Mammary epithelial cell (primary cell): ENCODE measurements around the gene NET1.

Source experiments
- CTCF ChIP-seq, 2 donors: IDR thresholded peaks in 1 of 2; conservative IDR thresholded peaks in 1 of 2; 2 replicates each; pipeline ENCODE4 v1.5.1; 2011 to 2012; ENCODE audit warnings: inconsistent platforms in 2 of 2, low read length in 2 of 2, mild to moderate bottlenecking in 2 of 2, control low read depth in 1 of 2, low read depth in 1 of 2; ENCODE audit not compliant: insufficient read depth in 1 of 2; ENCODE audit errors: extremely low read depth in 1 of 2
- EZH2 ChIP-seq: IDR thresholded peaks from 2 replicates; pipeline ENCODE4 v1.6.1; 2012; ENCODE audit warnings: low read length, inconsistent platforms, borderline replicate concordance

GRCh38 chr10:5507649-5508131 lies 95.3 kb downstream of the NET1 start:
- TF ChIP-seq CTCF (conservative IDR thresholded peaks at IDR 0.05 in 1 of 2, IDR thresholded peaks at IDR 0.05 in 1 of 2; ENCODE audit: extremely low read depth in 1 of 2, insufficient read depth in 1 of 2, low read depth in 1 of 2, low read length in 2 of 2) (no peak), EZH2 (no peak)
